GM18909 (cell line): ENCODE data around the gene SAMD14.

ENCODE experiments used
- ATAC-seq: cut with Tn5 transposase; IDR thresholded peaks from one replicate; pipeline ENCODE4 v1.9.1; 2021; ENCODE audit warnings: mild to moderate bottlenecking; ENCODE audit not compliant: unreplicated experiment, poor library complexity

Gene SAMD14

GRCh38 chr17:50117202-50118051 lies 12.5 kb downstream of the SAMD14 start:
- ATAC-seq = no peak

- no peak for ATAC-seq
These were observed 14.2 kb downstream of the SAMD14 start for GRCh38 chr17:50115756-50116155.

GRCh38 chr17:50114849-50115357 lies 15.1 kb downstream of the SAMD14 start:
- no peak for ATAC-seq

- no peak for ATAC-seq
These were observed 15.6 kb downstream of the SAMD14 start for GRCh38 chr17:50114401-50114800.

GRCh38 chr17:50113624-50114320 lies 16.2 kb downstream of the SAMD14 start:
- ATAC-seq = no peak

- no peak for ATAC-seq
These were observed 17.3 kb downstream of the SAMD14 start for GRCh38 chr17:50112694-50113093.

- no peak for ATAC-seq
These were observed 18.0 kb downstream of the SAMD14 start for GRCh38 chr17:50111673-50112655.

GRCh38 chr17:50110591-50111349 lies 19.2 kb downstream of the SAMD14 start:
- no peak for ATAC-seq

- no peak for ATAC-seq
These were observed 20.2 kb downstream of the SAMD14 start for GRCh38 chr17:50109785-50110184.

- no peak for ATAC-seq
These were observed 20.8 kb downstream of the SAMD14 start for GRCh38 chr17:50109207-50109606.

GRCh38 chr17:50108556-50108955 lies 21.4 kb downstream of the SAMD14 start:
- no peak for ATAC-seq

GRCh38 chr17:50107790-50108414 lies 22.1 kb downstream of the SAMD14 start:
- no peak for ATAC-seq

- ATAC-seq = no peak
These were observed 23.4 kb downstream of the SAMD14 start for GRCh38 chr17:50106393-50107131.

- no peak for ATAC-seq
These were observed 24.1 kb downstream of the SAMD14 start for GRCh38 chr17:50105811-50106210.

GRCh38 chr17:50103941-50104340 lies 26.0 kb downstream of the SAMD14 start:
- ATAC-seq = no peak

GRCh38 chr17:50103252-50103651 lies 26.7 kb downstream of the SAMD14 start:
- no peak for ATAC-seq

- no peak for ATAC-seq
These were observed 27.6 kb downstream of the SAMD14 start for GRCh38 chr17:50102164-50102991.
